ENCODE measurements around the gene NRXN3. TPM values are rescaled to one million over a fixed set of nuclear protein-coding genes. Genes with fewer than 3 reads are reported as not detected.

Gene NRXN3
- total RNA-seq, 1 experiment from 2014 or later = not detected

DNA sequence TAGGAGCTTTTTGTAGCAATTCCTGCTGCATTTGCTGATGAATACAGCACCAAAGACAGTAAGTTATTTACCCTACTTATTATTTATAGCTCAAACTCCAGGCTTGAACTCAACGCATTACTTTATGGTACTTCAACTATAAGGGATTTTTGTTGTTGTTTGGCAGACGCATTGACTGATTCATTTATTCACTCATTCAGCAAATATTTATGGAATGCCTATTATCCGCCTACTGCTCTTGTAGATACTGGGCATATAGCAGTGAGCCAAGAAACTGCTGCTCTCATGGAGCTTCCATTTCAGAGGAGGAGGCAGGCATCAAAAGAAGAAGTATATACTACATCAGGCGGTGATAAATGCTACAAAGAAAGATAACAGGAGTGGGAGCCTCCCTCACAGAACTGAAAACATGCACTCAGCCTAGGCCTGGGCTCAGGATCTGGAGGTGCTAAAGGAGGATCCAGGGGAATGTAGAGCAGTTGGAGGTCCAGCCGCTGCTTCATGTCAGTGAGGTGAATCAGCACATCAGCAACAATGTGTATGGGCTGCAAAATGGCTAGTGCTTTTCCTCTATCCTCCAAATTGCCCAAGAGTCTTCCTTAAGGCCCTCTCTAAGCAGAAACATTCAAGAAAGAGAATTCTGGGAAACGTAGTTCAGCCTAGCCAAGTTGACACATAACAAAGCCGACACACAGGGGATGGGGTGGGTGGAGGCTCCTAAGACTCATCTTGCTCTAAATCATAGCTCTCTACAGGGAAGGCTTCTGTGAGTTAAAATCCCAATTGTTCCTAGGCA, 157.5 kb downstream of the NRXN3 start:
- BruUV-seq (replicated peaks) = no TSS peak
- peaks cover 0 to 4% of the 10 kb centered on the region in 2 experiments; a peak in 1 of 4 replicates for H3K4me1 ChIP-seq (ENCODE audit: control insufficient read depth in 1 of 2, insufficient read depth in 2 of 2, low read length in 2 of 2)
- TF ChIP-seq CEBPB (IDR thresholded peaks at IDR 0.05; ENCODE audit: low read depth) = no peak
- no peak for TF ChIP-seq POLR2AphosphoS5 (IDR thresholded peaks at IDR 0.05; ENCODE audit: low read depth, low read length)
- no peak for TF ChIP-seq SIN3A (IDR thresholded peaks at IDR 0.05; ENCODE audit: low read depth)
- no peak for TF ChIP-seq YY1 (IDR thresholded peaks at IDR 0.05; ENCODE audit: extremely low read depth, insufficient replicate concordance, low read depth, low read length)
- TF ChIP-seq FOSL1 (IDR thresholded peaks at IDR 0.05; ENCODE audit: low read depth) = no peak
- no peak for TF ChIP-seq EGR1 (IDR thresholded peaks at IDR 0.05; ENCODE audit: low read depth)
- no peak for TF ChIP-seq MAX (IDR thresholded peaks at IDR 0.05)
- no peak for TF ChIP-seq SRF (IDR thresholded peaks at IDR 0.05; ENCODE audit: low read depth)
- no peak for TF ChIP-seq JUND (IDR thresholded peaks at IDR 0.05)
- no peak for TF ChIP-seq RAD21 (IDR thresholded peaks at IDR 0.05; ENCODE audit: low read depth)
- no peak for TF ChIP-seq POLR2A (IDR thresholded peaks at IDR 0.05; ENCODE audit: borderline replicate concordance, extremely low read depth, insufficient read depth, insufficient read length)
- TF ChIP-seq, protein P1, sequence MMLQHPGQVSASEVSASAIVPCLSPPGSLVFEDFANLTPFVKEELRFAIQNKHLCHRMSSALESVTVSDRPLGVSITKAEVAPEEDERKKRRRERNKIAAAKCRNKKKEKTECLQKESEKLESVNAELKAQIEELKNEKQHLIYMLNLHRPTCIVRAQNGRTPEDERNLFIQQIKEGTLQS (IDR thresholded peaks at IDR 0.05) = no peak
- TF ChIP-seq EZH2 (IDR thresholded peaks at IDR 0.05) = no peak
- TF ChIP-seq TCF7L2 (IDR thresholded peaks at IDR 0.05; ENCODE audit: borderline replicate concordance, extremely low read depth, insufficient read depth, insufficient read length) = no peak
- TF ChIP-seq ELF1 (IDR thresholded peaks at IDR 0.05; ENCODE audit: borderline replicate concordance, low read depth) = no peak
- no peak for TF ChIP-seq EZH2phosphoT487 (IDR thresholded peaks at IDR 0.05; ENCODE audit: borderline replicate concordance)
- no peak for TF ChIP-seq CBX3 (IDR thresholded peaks at IDR 0.05; ENCODE audit: low read depth)
- TF ChIP-seq ZNF274 (IDR thresholded peaks at IDR 0.05; ENCODE audit: low read depth, low read length) = no peak
- TF ChIP-seq, protein P2, sequence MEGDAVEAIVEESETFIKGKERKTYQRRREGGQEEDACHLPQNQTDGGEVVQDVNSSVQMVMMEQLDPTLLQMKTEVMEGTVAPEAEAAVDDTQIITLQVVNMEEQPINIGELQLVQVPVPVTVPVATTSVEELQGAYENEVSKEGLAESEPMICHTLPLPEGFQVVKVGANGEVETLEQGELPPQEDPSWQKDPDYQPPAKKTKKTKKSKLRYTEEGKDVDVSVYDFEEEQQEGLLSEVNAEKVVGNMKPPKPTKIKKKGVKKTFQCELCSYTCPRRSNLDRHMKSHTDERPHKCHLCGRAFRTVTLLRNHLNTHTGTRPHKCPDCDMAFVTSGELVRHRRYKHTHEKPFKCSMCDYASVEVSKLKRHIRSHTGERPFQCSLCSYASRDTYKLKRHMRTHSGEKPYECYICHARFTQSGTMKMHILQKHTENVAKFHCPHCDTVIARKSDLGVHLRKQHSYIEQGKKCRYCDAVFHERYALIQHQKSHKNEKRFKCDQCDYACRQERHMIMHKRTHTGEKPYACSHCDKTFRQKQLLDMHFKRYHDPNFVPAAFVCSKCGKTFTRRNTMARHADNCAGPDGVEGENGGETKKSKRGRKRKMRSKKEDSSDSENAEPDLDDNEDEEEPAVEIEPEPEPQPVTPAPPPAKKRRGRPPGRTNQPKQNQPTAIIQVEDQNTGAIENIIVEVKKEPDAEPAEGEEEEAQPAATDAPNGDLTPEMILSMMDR (IDR thresholded peaks at IDR 0.05 in 2 of 3, conservative IDR thresholded peaks at IDR 0.05 in 1 of 3; ENCODE audit: borderline replicate concordance in 1 of 3, insufficient read depth in 1 of 3, low read depth in 2 of 3, low read length in 2 of 3) = no peak
- TF ChIP-seq, protein P3, sequence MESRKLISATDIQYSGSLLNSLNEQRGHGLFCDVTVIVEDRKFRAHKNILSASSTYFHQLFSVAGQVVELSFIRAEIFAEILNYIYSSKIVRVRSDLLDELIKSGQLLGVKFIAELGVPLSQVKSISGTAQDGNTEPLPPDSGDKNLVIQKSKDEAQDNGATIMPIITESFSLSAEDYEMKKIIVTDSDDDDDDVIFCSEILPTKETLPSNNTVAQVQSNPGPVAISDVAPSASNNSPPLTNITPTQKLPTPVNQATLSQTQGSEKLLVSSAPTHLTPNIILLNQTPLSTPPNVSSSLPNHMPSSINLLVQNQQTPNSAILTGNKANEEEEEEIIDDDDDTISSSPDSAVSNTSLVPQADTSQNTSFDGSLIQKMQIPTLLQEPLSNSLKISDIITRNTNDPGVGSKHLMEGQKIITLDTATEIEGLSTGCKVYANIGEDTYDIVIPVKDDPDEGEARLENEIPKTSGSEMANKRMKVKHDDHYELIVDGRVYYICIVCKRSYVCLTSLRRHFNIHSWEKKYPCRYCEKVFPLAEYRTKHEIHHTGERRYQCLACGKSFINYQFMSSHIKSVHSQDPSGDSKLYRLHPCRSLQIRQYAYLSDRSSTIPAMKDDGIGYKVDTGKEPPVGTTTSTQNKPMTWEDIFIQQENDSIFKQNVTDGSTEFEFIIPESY (IDR thresholded peaks at IDR 0.05; ENCODE audit: extremely low read depth, insufficient replicate concordance, low read length) = no peak
- no peak for ATAC-seq
- no peak overlapping the region for H3K4me3 ChIP-seq (replicated peaks in 1 of 2; ENCODE audit: low read depth in 1 of 2, low read length in 2 of 2)
- H3K9me3 ChIP-seq (ENCODE audit: control insufficient read depth in 1 of 2, insufficient read depth in 1 of 2, low read depth in 1 of 2, low read length in 2 of 2) = no peaks in the 10 kb centered on the region
- ChIA-PET POLR2A (no interaction called here), CTCF (no interaction called here), RAD21 (ENCODE audit: low non-redundant PET in 1 of 2, low total read pairs in 2 of 2, uncharacterized antibody in 2 of 2, unreplicated experiment in 2 of 2) (no interaction called here)
- H3K27me3 ChIP-seq (ENCODE audit: insufficient read depth, low read length) = peaks cover 6% of the 10 kb centered on the region
- no peak overlapping the region for H3K4me2 ChIP-seq (ENCODE audit: low read length)
- H3K9ac ChIP-seq (ENCODE audit: low read length) = no peak overlapping the region
- intact Hi-C loops (cut with micrococcal nuclease) = no loop called here
- no peaks in the 10 kb centered on the region for H3K36me3 ChIP-seq (ENCODE audit: control insufficient read depth in 1 of 2, insufficient read depth in 2 of 2, low read length in 2 of 2)
- no peak for DNase-seq (ENCODE audit: low read depth, low spot score)
- no peak overlapping the region for H3K27ac ChIP-seq (ENCODE audit: low read depth, low read length)
- H3K79me2 ChIP-seq (ENCODE audit: insufficient read depth, low read length) = no peaks in the 10 kb centered on the region
- no peaks in the 10 kb centered on the region for H3K9me2 ChIP-seq (ENCODE audit: insufficient read depth)
- H2AFZ ChIP-seq (ENCODE audit: low read depth, low read length, poor library complexity, severe bottlenecking) = no peak overlapping the region
- H4K20me1 ChIP-seq (ENCODE audit: insufficient read depth) = no peaks in the 10 kb centered on the region

Data from HCT116 (cell line).